Central memory CD8-positive, alpha-beta T cell (primary cell): ENCODE measurements around the gene GSS.

Experiments used
- ATAC-seq: fragments of 150-1000 bp; cut with Tn5 transposase; replicated peaks from 2 replicates; pipeline ENCODE4 v1.10.0; 2022; ENCODE audit warnings: mild to moderate bottlenecking, moderate FRiP score, moderate number of reproducible peaks; ENCODE audit not compliant: poor library complexity, severe bottlenecking; ENCODE audit errors: extremely low read depth
- DNase-seq, 2 donors: peaks; one replicate each; pipeline ENCODE4 v3.0.0; 2021; ENCODE audit warnings: low spot score in 2 of 2
- H3K27ac Mint-ChIP-seq: one replicate; pipeline ENCODE4 v1.8.0; 2022; ENCODE audit warnings: low read depth, mild to moderate bottlenecking, moderate library complexity, mixed read lengths
- H3K27me3 Mint-ChIP-seq: one replicate; pipeline ENCODE4 v1.8.0; 2022; ENCODE audit warnings: mixed read lengths
- H3K36me3 Mint-ChIP-seq: one replicate; pipeline ENCODE4 v1.8.0; 2022; ENCODE audit warnings: mild to moderate bottlenecking, moderate library complexity, mixed read lengths; ENCODE audit not compliant: insufficient read depth
- H3K4me1 Mint-ChIP-seq: one replicate; pipeline ENCODE4 v1.8.0; 2022; ENCODE audit warnings: mixed read lengths
- H3K4me3 Mint-ChIP-seq: one replicate; pipeline ENCODE4 v1.8.0; 2022; ENCODE audit warnings: mild to moderate bottlenecking, moderate library complexity, mixed read lengths
- H3K9me3 Mint-ChIP-seq: one replicate; pipeline ENCODE4 v1.8.0; 2022; ENCODE audit warnings: mixed read lengths

GSS gene

GRCh38 chr20:34979366-34980153 is 24.0 kb upstream of the GSS start:
- Mint-ChIP-seq H3K4me3 (no peak overlapping the region), H3K4me1 (no peaks in the 10 kb centered on the region), H3K36me3 (peaks cover 2% of the 10 kb centered on the region), H3K9me3 (no peaks in the 10 kb centered on the region), H3K27me3 (peaks cover 50% of the 10 kb centered on the region), H3K27ac (no peak overlapping the region)
- DNase-seq, result no peak
- no peak for ATAC-seq

GRCh38 chr20:34978092-34978744 is 22.6 kb upstream of the GSS start:
- Mint-ChIP-seq H3K36me3 (peaks cover under 1% of the 10 kb centered on the region), H3K9me3 (no peaks in the 10 kb centered on the region), H3K4me3 (no peak overlapping the region), H3K27me3 (peaks cover 39% of the 10 kb centered on the region), H3K4me1 (no peaks in the 10 kb centered on the region), H3K27ac (no peak overlapping the region)
- no peak for DNase-seq
- ATAC-seq, result no peak

GRCh38 chr20:34977365-34978091 is 21.9 kb upstream of the GSS start:
- ATAC-seq (no peak), DNase-seq (no peak)
- Mint-ChIP-seq H3K4me3 (no peak overlapping the region), H3K9me3 (no peaks in the 10 kb centered on the region), H3K4me1 (no peaks in the 10 kb centered on the region), H3K36me3 (no peaks in the 10 kb centered on the region), H3K27me3 (peaks cover 33% of the 10 kb centered on the region), H3K27ac (no peak overlapping the region)

- no peak for DNase-seq
Observed at GRCh38 chr20:34976286-34976685, 20.7 kb upstream of the GSS start.

GRCh38 chr20:34974246-34974645 is 18.6 kb upstream of the GSS start:
- Mint-ChIP-seq H3K4me1 (no peaks in the 10 kb centered on the region), H3K9me3 (no peaks in the 10 kb centered on the region), H3K4me3 (no peak overlapping the region), H3K36me3 (no peaks in the 10 kb centered on the region), H3K27me3 (peaks cover 15% of the 10 kb centered on the region), H3K27ac (no peak overlapping the region)
- DNase-seq, result no peak
- no peak for ATAC-seq

More at GRCh38 chr20:34976286-34976685, 20.7 kb upstream of the GSS start:
- no peaks in the 10 kb centered on the region for H3K36me3 Mint-ChIP-seq
- ATAC-seq, result no peak
- no peaks in the 10 kb centered on the region for H3K4me1 Mint-ChIP-seq
- no peak overlapping the region for H3K4me3 Mint-ChIP-seq
- no peaks in the 10 kb centered on the region for H3K9me3 Mint-ChIP-seq
- peaks cover 20% of the 10 kb centered on the region for H3K27me3 Mint-ChIP-seq
- no peak overlapping the region for H3K27ac Mint-ChIP-seq

- ATAC-seq, result no peak
- no peaks in the 10 kb centered on the region for H3K9me3 Mint-ChIP-seq
- DNase-seq, result no peak
- no peak overlapping the region for H3K27ac Mint-ChIP-seq
- peaks cover 2% of the 10 kb centered on the region for H3K27me3 Mint-ChIP-seq
- H3K4me3 Mint-ChIP-seq, result no peak overlapping the region
- no peaks in the 10 kb centered on the region for H3K36me3 Mint-ChIP-seq
- no peaks in the 10 kb centered on the region for H3K4me1 Mint-ChIP-seq
Observed at GRCh38 chr20:34971561-34972235, 16.1 kb upstream of the GSS start.

- no peak for ATAC-seq
- H3K27me3 Mint-ChIP-seq, result no peaks in the 10 kb centered on the region
- no peaks in the 10 kb centered on the region for H3K9me3 Mint-ChIP-seq
- no peaks in the 10 kb centered on the region for H3K4me1 Mint-ChIP-seq
- H3K4me3 Mint-ChIP-seq, result no peak overlapping the region
- no peaks in the 10 kb centered on the region for H3K36me3 Mint-ChIP-seq
- DNase-seq, result no peak
- H3K27ac Mint-ChIP-seq, result no peak overlapping the region
Observed at GRCh38 chr20:34970846-34971560, 15.4 kb upstream of the GSS start.

GRCh38 chr20:34970193-34970840 is 14.7 kb upstream of the GSS start:
- no peaks in the 10 kb centered on the region for H3K27me3 Mint-ChIP-seq
- no peaks in the 10 kb centered on the region for H3K9me3 Mint-ChIP-seq
- DNase-seq (no peak), ATAC-seq (no peak)
- no peaks in the 10 kb centered on the region for H3K4me1 Mint-ChIP-seq
- H3K4me3 Mint-ChIP-seq, result no peak overlapping the region
- H3K27ac Mint-ChIP-seq, result no peak overlapping the region
- no peaks in the 10 kb centered on the region for H3K36me3 Mint-ChIP-seq

GRCh38 chr20:34968042-34968775 is 12.6 kb upstream of the GSS start:
- H3K9me3 Mint-ChIP-seq, result no peaks in the 10 kb centered on the region
- no peaks in the 10 kb centered on the region for H3K27me3 Mint-ChIP-seq
- H3K4me1 Mint-ChIP-seq, result no peaks in the 10 kb centered on the region
- ATAC-seq (no peak), DNase-seq (no peak)
- no peaks in the 10 kb centered on the region for H3K36me3 Mint-ChIP-seq
- H3K27ac Mint-ChIP-seq, result no peak overlapping the region
- H3K4me3 Mint-ChIP-seq, result no peak overlapping the region

GRCh38 chr20:34967421-34967820 is 11.8 kb upstream of the GSS start:
- DNase-seq (no peak), ATAC-seq (no peak)
- Mint-ChIP-seq H3K4me3 (no peak overlapping the region), H3K27ac (no peak overlapping the region), H3K27me3 (no peaks in the 10 kb centered on the region), H3K4me1 (no peaks in the 10 kb centered on the region), H3K36me3 (no peaks in the 10 kb centered on the region), H3K9me3 (no peaks in the 10 kb centered on the region)

- ATAC-seq, result no peak
- Mint-ChIP-seq H3K36me3 (no peaks in the 10 kb centered on the region), H3K27me3 (no peaks in the 10 kb centered on the region), H3K9me3 (no peaks in the 10 kb centered on the region), H3K4me3 (no peak overlapping the region), H3K4me1 (no peaks in the 10 kb centered on the region), H3K27ac (no peak overlapping the region)
- DNase-seq, result no peak
Observed at GRCh38 chr20:34965051-34965450, 9.4 kb upstream of the GSS start.
